ENCODE data around the gene GPR171.

DNA sequence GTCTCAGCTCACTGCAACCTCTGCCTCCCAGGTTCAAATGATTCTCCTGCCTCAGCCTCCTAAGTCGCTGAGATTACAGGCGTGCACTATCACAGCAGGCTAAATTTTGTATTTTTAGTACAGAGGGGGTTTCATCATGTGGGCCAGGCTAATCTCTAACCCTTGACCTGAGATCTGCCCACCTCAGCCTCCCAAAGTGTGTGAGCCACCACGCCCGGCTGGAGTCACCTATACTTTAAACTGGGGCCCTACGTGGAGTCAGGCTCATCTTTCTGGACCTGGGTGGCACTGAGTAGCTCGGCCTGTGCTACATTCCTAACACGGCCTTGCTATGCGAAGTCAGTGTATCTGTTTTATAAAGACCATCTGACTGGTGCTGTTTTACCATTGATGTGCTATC, 5.8 kb downstream of the GPR171 start:
- TF ChIP-seq EZH2 (IDR thresholded peaks at IDR 0.05; ENCODE audit: insufficient read depth, poor library complexity, severe bottlenecking): no peak
- no peak for TF ChIP-seq EZH2phosphoT487 (IDR thresholded peaks at IDR 0.05; ENCODE audit: insufficient read depth, low read depth)

All from GM23248 (cell line).